ENCODE measurements around the gene PRPSAP1.

The PRPSAP1 gene

GRCh38 chr17:76384222-76384986 lies 30.7 kb upstream of the PRPSAP1 start, which contains the start of gene SPHK1:
TSS of gene SPHK1 (plus strand) at chr17:76384609. CDS start at chr17:76385645, 1,036 bp downstream.
- peak; percentile 58 for DNase-seq
- H3K27ac ChIP-seq = peak within 1 kb of the TSS; percentile 99

GRCh38 chr17:76383546-76384221 lies 30.0 kb upstream of the PRPSAP1 start:
- peak overlapping the region; percentile 94 for H3K4me3 ChIP-seq (ENCODE audit: low read depth, low read length)

More at GRCh38 chr17:76384222-76384986, 30.7 kb upstream of the PRPSAP1 start, which contains the start of gene SPHK1:
- in situ Hi-C loops (cut with HindIII; ENCODE audit: low pct_ligation_motif_present, low sequenced_read_pairs) = no loop called here
- peaks cover 30% of the 10 kb centered on the region for H3K36me3 ChIP-seq (replicated peaks)
- H3K4me3 ChIP-seq (ENCODE audit: low read depth, low read length) = peak within 1 kb of the TSS; percentile 94
- no peaks in the 10 kb centered on the region for H3K27me3 ChIP-seq (replicated peaks)
- TF ChIP-seq CTCF (IDR thresholded peaks at IDR 0.05; ENCODE audit: low read depth, low read length, missing control alignments) = no peak

GRCh38 chr17:76382803-76383545 lies 29.3 kb upstream of the PRPSAP1 start:
- H3K27me3 ChIP-seq (replicated peaks) = no peaks in the 10 kb centered on the region
- peak overlapping the region; percentile 99 for H3K27ac ChIP-seq
- peak overlapping the region; percentile 94 for H3K4me3 ChIP-seq (ENCODE audit: low read depth, low read length)
- H3K36me3 ChIP-seq (replicated peaks) = peaks cover 24% of the 10 kb centered on the region
- peak; percentile 86 for DNase-seq
- in situ Hi-C loops (cut with HindIII; ENCODE audit: low pct_ligation_motif_present, low sequenced_read_pairs) = no loop called here
- no peak for TF ChIP-seq CTCF (IDR thresholded peaks at IDR 0.05; ENCODE audit: low read depth, low read length, missing control alignments)

More at GRCh38 chr17:76383546-76384221, 30.0 kb upstream of the PRPSAP1 start:
- Histone ChIP-seq H3K36me3 (replicated peaks) (peaks cover 28% of the 10 kb centered on the region), H3K27ac (peak overlapping the region; percentile 99), H3K27me3 (replicated peaks) (no peaks in the 10 kb centered on the region)
- in situ Hi-C loops (cut with HindIII; ENCODE audit: low pct_ligation_motif_present, low sequenced_read_pairs) = no loop called here
- peak; percentile 46 for TF ChIP-seq CTCF (IDR thresholded peaks at IDR 0.05; ENCODE audit: low read depth, low read length, missing control alignments)
- DNase-seq = peak; percentile 61

- Histone ChIP-seq H3K27ac (peak overlapping the region; percentile 99), H3K36me3 (replicated peaks) (peaks cover 18% of the 10 kb centered on the region), H3K27me3 (replicated peaks) (no peaks in the 10 kb centered on the region), H3K4me3 (ENCODE audit: low read depth, low read length) (peak overlapping the region; percentile 94)
- DNase-seq = no peak
- in situ Hi-C loops (cut with HindIII; ENCODE audit: low pct_ligation_motif_present, low sequenced_read_pairs) = no loop called here
- no peak for TF ChIP-seq CTCF (IDR thresholded peaks at IDR 0.05; ENCODE audit: low read depth, low read length, missing control alignments)
These were observed 28.7 kb upstream of the PRPSAP1 start for GRCh38 chr17:76382351-76382802.

- in situ Hi-C loops (cut with HindIII; ENCODE audit: low pct_ligation_motif_present, low sequenced_read_pairs) = no loop called here
- TF ChIP-seq CTCF (IDR thresholded peaks at IDR 0.05; ENCODE audit: low read depth, low read length, missing control alignments) = no peak
- Histone ChIP-seq H3K4me3 (ENCODE audit: low read depth, low read length) (peak overlapping the region; percentile 94), H3K27ac (peak overlapping the region; percentile 99), H3K36me3 (replicated peaks) (peaks cover 12% of the 10 kb centered on the region), H3K27me3 (replicated peaks) (no peaks in the 10 kb centered on the region)
- DNase-seq = no peak
These were observed 28.1 kb upstream of the PRPSAP1 start for GRCh38 chr17:76381633-76382350.
